Measurements from ENCODE around the gene RRAS2.
"Not testable (repeated sequence)": the region's sequence is repeated elsewhere in the genome, so short reads cannot be mapped to it uniquely, and the experiment has no call there.

The RRAS2 gene

DNA sequence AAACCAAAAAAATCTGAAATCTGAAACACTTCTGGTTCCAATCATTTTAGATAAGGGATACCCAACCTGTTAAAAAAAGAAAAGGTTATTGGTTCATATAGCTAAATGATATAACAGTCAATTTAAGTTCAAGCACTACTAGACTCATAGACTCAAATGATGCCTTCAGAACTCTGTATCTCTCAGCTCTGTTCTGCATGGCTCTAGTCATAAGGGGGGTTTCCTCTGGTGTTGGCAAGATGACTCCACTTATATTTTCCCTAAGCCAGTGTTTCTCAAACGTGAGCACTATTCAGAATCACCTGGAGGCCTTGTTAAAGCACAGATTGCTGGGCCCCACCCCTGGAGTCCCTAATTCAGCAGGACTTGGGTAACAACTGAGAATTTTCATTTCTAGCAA lies 11.5 kb upstream of the RRAS2 start:
- no peak for FAIRE-seq

DNA sequence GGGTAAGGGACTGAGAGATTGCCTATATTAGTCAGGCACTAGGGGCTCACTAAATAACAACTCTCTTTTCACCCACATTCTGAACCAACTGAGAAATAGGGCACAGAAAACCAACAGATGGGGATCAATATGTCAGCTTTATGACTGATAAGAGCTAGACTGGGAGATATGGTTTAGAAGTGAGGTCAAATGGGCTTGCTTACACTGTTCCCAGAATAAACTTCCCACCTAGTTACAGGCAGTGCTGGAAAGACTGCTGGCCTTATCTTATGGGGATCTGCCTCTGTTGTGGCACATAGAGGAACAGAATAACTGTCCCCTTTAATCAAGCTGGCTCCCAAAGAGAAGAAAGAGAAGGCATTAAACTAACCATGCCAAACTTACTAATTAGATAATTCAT lies 10.6 kb upstream of the RRAS2 start:
- no peak for FAIRE-seq

DNA sequence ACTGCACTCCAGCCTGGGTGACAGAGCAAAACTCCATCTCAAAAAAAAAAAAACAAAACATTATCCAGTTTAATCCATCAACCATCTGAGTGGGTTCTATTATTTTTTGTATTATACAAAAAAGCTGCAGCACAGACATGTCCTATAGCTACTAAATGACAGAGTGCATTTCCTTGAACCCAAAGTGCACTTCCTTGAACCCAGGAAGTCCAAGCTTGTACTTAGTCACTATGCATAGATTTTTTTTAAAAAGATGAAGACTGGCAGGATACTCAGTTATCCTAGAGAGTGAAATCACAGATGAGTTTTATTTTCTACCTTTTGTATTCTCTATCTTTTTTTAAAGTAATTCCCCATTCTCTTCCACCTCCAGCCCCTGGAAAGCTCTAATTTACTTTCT lies 8.0 kb upstream of the RRAS2 start:
- FAIRE-seq: no peak

DNA sequence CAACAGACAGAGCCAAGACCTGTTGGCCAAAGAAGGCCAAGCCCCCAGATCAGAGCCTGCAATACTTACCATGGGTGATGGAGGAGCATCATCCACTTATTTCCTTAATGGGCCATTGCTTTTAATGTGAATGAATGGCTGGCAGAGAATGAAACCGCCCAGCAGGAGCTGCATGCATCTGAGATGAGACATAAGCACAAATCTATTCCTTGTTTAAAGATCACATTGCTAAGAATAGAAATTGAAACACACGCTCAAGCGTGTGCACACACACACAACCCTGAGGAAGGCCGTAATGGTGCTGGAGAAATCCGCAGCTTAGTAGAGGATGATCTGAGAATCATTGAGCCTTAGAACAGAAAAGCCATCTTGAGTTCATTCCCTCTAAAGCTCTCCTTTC lies 5.3 kb upstream of the RRAS2 start:
- FAIRE-seq: no peak

DNA sequence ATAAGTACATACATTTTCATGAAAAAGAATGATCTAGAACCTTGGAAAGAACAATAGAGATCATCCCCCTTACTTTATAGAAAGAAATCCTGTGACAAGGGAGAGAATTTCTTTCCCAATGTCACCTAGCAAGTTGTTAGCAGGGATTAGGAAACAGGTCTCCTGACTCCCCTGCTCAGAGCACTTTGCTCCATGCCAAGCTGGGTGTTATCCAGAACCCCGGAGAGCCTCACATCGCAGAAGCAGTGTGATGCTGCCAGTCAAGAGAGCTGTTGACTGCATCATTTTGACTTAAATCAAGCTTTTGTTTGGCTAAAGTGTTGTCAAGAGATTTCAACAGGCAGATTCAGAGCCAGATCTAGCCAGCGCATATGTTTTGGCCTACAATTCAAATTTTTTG lies 3.6 kb upstream of the RRAS2 start:
- FAIRE-seq: no peak

DNA sequence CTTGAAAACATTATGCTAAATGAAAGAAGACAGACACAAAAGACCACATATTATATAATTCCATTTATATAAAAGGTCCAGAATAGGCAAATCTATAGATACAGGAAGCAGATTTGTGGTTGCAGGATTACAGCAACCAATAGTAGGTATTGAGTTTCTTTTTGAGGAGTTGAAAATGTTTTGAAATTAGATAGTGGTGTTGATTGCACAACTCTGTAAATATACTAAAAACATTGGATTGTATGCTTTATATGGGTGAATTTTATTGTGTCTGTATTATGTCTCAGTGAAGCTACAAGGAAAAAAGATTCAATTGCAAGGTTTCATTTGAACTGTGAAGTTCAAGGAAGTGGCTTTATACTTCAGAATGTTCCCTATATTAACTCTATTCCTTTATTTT lies 3.0 kb upstream of the RRAS2 start:
- no peak for FAIRE-seq

DNA sequence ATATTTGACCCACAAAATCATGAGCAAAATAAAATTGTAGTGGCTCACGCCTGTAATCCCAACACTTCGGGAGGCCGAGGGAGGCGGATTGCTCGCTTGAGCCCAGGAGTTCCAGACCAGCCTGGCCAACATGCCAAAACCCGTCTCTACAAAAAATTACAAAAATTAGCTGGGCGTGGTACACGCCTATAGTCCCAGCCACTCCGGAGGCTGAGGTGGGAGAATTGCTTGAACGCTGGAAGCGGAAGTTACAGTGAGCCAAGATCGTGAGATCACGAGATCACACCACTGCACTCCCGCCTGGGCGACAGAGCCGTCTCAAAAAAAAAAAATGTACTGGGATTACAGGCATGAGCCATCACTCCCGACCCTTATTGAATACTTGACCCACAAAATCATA lies 2.0 kb upstream of the RRAS2 start:
- no peak for FAIRE-seq

DNA sequence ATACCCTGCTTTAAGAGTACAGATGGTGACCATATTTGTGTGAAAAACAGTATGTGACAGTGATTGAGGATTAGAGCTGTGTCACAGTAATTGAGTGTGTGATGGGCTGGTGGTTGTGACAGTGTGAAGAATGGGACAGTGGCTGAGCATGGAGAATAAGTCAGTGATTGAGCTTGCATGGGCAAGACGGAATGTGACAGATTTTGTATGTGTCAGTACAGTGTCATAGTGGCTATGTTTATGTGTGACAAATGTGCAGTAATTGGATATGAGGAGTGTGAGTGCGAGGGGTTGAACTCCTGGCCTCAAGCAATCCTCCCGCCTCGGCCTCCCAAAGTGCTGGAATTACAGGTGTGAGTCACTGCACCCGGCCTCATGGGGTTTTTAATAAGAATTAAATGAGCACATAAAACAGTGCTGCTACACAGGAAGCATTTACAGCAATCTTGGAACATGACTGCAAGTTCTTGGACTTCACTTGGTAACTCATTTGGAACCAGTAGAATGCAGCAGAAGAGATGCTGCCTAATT lies 583 bp upstream of the RRAS2 start:
- FAIRE-seq: no peak

DNA sequence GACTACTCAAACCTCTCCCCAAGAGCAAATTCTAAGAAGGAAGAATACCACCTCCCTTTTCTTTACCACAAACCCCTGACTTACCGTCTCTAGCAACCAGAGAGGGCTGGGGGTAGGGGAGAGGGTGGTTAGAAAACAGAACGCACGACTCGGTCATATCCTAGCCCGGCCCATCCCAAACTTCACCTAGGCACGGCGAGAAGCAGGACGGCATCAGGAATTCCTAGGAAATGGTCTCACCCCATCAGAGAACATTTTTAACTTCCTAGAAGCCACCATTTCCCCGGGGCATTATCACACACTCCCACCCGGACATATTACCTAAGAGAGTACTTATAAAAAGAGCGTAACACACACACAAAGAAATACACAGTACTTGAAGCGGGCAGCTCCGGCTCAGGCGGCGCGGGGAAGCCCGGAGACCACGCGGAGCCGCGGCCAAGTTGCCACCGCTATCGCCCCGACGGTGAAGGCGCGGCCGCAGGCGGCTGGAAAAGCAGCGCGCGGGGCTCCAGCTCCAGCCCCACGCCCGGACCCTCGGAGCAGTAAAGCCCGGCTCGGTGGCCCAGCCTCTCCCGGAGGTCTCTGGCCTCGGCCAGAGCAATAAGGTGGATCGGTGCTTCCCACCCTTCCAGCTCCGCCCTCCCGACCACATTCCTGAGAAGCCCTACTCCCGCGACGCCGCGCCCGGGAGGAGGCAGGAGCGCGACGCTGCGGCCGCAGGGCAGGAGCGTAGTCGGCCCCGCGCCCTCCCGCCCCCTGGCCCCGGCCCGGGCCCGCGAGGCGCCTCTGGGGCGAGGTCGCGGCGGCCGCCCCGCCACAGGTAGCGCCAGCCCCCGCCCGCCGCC lies 878 bp downstream of the RRAS2 start:
- no peak for FAIRE-seq

DNA sequence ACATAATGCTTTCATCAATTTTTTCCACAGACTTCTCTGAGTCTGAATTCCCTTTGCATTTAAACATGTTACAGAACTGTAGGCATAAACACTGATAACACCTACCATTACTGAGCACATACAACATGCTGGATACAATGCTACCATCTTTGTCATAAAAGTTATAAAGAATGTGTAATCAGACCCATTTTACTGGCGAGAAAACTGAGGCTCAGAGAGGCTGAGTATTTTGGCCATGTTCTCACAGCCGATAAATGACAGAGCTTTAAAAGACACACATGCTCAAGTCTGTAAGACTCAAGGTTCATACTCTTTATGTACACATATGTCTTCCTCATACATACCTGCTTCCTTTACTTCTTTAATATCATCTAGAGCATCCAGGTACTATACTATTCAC lies 2.6 kb downstream of the RRAS2 start:
- FAIRE-seq: no peak

DNA sequence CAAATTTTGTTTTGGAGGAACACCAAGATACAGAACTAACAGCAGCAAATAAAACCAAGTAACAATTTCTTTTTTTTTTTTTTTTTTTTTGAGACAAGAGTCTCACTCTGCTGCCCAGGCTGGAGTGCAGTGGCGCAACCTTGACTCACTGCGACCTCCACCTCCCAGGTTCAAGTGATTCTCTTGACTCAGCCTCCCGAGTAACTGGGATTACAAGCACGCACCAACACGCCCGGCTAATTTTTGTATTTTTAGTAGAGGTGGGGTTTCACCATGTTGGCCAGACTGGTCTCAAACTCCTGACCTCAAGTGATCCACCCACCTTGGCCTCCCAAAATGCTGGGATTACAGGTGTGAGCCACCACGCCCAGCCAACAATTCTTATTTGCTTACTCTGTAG lies 4.4 kb downstream of the RRAS2 start:
- not testable (repeated sequence) for FAIRE-seq

DNA sequence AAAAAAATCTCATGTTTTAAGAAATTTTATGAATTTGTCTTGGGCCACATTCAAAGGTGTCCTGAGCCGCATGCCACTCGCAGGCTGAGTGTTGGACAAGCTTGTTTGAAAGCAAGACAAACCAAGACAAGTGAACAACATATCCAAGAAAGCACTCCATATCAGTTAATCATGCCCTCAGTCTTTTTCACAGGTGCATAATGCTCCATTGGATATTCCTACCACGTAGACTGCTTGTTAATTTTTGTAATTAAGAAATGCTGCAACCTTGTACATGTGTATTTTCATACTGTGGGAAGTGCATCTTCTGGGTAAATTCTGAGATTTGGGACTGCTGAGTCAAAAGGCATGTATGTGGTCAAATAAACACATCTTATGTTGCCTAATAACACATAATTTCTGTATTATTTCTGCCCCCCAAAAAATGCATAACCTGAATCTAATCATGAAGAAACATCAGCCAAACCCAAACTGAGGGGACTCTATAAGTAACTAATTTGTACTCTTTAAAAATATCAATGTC lies 8.2 kb downstream of the RRAS2 start:
- no peak for FAIRE-seq

DNA sequence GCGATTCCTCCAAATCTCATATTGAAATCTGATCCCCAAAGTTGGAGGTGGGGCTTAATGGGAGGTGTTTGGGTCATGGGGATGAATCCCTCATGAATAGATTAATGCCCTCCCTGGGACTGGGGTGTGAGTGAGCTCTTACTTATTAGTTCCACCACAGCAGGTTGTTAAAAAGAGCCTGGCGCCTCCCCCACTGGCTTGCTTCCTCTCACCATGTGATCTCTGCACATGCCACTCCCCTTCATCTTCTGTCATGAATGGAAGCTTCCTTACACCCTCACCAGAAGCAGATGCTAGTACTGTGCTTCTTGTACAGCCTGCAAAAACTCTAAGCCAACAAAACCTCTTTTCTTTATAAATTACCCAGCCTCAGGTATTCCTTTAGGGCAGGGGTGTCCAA lies 8.8 kb downstream of the RRAS2 start:
- FAIRE-seq: no peak

DNA sequence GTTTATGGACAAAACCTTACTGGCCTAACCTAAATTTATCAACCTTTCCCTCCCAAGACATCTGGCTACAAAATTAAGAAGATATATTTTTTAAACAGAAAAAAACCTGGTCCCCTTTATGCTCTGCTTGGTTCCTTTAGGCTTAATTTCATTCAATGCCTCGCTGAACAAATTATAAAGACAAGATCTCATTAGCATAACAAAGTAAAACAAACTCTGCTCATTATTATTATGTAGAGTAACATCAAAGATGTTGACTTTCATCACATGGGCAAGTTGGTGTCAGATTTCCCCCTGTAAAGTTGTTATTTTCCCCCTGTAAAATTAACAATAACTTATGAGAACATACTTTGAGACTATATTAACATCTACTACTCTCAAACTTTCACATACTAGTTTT lies 11.0 kb downstream of the RRAS2 start:
- FAIRE-seq: no peak

DNA sequence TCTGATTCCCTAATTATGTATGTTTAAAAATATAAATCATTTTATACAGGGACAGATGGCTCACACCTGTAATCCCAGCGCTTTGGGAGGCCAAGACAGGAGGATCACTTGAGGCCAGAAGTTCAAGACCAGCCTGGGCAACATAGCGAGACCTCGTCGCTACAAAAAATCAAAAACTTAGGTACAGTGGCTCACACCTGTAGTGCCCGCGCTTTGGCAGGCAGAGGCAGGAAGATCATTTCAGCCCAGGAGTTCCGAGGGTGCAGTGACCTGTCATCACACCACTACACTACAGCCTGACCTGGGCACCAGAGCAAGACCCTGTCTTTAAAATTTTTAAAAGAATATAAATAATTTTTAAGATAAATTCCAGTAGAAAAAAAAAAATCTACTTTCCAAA lies 11.5 kb downstream of the RRAS2 start:
- FAIRE-seq: no peak

DNA sequence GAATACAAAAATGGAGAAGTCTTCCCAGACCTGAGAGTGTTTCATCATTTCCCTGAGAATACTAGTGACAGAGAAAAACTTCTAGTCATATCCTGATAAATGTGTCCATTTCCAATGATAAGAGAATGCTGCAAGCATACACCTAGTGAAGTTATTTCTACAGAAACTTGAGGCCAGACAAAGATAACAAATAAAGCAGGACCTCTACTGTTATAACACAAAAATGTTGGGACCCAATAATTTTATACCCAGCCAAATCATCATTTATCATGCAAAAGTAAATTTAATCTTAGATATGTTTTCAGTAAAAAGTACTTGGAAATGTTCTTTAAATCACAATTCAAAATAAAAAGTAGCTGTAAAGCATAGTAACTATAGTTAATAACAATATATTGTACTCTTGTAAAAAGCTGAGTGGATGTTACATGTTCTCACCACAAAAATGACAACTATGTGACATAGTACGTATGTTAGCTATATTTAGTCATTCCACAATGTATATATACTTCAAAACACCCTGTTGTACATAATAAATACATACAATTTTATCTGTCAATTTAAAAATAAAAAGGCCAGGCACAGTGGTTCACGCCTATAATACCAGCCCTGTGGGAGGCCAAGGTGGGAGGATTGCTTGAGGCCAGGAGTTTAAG lies 12.6 kb downstream of the RRAS2 start:
- FAIRE-seq: no peak

DNA sequence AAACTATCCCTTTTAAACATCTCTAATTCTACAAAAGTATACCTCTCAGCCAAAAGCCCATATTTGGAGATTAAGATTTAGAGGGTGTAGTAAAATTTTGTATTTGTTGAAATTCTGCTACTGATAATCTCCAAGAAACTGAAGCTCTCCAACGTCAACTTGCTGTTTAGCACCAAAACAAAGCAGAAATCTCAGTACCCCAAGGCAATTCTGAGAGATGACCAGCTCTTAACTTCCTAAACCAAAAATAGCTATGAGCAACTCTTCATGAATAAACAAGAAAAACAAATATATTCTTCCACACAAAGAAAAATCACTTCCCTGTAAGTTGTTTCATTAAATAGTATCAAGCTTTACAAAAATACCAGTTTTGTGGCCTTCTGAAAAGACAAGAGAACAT lies 13.3 kb downstream of the RRAS2 start:
- no peak for FAIRE-seq

DNA sequence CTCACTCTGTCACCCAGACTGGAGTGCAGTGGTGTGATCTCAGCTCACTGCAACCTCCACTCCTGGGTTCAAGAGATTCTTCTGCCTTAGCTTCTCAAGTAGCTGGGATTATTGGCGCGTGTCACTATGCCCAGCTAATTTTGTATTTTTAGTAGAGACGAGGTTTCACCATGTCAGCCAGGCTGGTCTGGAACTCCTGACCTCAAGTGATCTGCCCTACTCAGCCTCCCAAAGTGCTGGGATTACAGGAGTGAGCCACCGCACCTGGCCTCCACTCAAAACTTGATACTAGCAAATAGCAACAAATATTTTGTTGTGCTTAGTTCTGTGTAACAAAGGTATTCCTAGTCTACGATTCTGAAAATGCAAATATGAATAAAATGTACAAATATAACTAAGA lies 14.0 kb downstream of the RRAS2 start:
- not testable (repeated sequence) for FAIRE-seq

DNA sequence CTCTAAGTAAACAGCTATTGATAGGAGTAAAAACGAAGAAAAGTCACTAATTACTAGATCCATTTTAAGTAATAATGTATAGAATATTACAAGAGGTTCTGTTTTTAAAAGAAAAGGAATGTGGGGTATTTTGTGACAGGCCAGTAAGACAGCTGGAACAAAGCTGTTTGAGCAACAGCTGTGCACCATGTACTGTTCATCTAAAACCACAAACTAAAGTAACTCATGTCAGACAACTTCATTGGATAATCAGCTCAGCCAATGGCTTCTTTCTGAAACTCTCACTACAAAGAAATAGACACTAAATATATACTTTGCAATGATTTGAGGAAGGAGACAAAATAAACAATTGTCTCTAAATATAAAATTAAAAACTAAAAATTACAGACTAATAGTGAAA lies 16.1 kb downstream of the RRAS2 start:
- no peak for FAIRE-seq

DNA sequence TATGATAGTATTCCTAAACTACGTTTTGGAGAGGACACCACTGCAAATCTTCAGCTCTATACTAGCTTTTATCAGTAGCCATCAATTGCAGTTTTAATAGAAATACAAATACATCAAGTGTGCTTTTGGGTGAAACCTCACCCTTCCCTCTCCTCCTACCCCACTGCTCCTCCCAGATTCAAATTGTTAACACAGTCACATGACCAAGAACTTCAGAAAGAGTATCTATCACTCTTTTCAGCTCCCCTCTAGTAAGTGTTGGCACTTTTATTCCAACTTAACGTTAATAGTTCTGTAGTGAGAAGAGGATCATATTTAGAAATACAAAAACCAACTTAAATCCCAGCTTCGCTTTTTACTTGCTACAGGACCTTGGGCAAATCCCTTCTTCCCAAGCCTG lies 17.0 kb downstream of the RRAS2 start:
- no peak for FAIRE-seq

DNA sequence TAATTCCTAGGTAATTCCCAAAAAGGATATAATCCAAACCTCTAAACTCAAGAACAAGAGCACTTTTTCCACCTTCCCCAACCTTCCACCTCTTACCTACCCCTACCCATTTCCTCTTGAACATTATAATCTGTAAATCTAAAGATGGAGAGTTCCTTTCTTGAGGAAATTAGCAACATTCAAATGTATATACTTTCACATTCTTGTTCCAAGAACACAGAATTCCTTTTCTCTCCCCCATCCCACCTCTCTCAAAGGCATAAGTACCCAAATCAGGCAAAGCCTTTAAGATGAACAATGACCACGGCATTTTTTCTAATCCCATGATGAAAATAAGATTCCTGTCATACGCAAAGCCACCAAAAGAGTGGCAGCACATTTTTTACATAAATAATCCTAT lies 18.3 kb downstream of the RRAS2 start:
- no peak for FAIRE-seq

DNA sequence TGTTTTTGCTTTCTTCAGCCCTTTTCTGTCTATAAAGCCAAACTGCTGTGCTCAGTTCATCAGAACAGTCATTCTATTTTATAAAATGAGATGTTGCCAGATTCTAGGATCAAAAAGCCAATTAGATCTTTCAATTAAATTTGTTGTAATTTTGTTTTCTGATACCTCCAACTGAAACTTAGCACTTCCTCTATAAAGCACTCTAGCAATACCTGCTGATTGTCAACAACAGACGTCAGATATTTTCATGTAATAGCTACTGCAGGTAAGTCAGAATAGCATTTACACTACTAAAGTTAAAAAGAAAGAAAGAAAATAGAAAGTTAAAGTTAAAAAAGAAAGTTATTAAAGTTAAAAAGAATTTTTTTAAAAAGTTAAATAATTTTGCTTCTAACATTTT lies 19.6 kb downstream of the RRAS2 start:
- FAIRE-seq: peak; percentile 52

DNA sequence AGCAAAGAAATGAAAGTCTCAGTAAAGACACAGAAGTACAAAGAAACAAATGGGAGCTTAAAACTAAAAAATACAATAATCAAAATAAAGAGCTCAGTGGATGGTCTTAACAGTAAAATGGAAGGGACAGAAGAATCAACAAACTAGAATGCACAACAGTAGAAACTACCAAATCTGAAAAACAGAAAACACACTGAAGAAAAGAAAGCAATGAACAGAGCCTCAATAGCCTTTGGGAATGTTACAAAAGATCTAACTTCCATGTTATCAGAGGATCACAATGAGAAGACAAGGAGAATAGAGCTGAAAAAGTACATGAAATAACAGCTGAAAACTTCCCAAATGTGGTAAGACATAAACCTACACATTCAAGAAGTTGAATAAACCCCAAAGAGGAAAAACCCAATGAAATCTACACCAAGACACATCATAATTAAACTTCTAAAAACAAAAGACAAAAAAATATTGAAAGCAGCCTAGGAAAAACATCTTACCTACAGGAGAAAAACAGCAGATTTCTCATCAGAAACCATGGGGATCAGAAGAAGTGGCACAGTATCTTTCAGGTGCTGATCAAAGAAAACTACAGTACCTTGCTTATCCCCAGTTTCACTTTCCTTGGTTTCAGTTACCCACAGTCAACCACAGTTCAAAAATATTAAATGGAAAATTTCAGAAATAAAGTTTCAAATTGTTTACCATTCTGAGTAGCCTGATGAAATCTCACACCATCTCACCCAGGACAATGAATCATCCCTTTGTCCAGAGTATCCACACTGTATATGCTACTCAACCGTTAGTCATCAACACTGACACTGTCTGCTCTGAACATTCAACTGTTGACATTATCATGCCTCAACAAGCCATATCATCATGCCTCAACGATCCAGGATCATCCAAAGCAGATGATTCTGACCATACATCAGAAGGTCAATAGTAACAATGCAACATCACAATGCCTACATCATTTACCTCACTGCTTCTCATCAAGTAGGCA lies 22.2 kb downstream of the RRAS2 start:
- FAIRE-seq: no peak

Data from A204.1 (cell line).